Breast epithelium (tissue), 3 donors: ENCODE data around the gene CALN1.

ENCODE experiments used
- CTCF ChIP-seq, 3 donors: fragments of 450-650 bp; IDR thresholded peaks; one replicate each; pipeline ENCODE4 v1.5.1; 2016 to 2017; ENCODE audit warnings: antibody characterized with exemption in 3 of 3, mild to moderate bottlenecking in 3 of 3, moderate library complexity in 3 of 3
- POLR2A ChIP-seq: fragments of 450-650 bp; IDR thresholded peaks from one replicate; pipeline ENCODE4 v1.6.1; 2016; ENCODE audit warnings: antibody characterized with exemption, mild to moderate bottlenecking, moderate library complexity

GRCh38 chr7:71961283-71961682 lies 450.9 kb downstream of the CALN1 start:
- TF ChIP-seq POLR2A (no peak), CTCF (IDR thresholded peaks at IDR 0.05) (no peak)
